HCT116 (cell line): Measurements from ENCODE around the gene IMPACT. TPM values are rescaled to one million over a fixed set of nuclear protein-coding genes. Genes with fewer than 3 reads are reported as not detected.

Experiments
- ATAC-seq: fragments of 200-7000 bp; cut with Tn5 transposase; 2 replicates; pipeline ENCODE4 v1.9.1; 2020; ENCODE audit warnings: mild to moderate bottlenecking, moderate library complexity
- BruUV-seq: library from RNA; stranded (reverse); fragments of 400-500 nt; replicated peaks from 2 replicates; lab custom pipeline; 2021; lab: Mats Ljungman, UMichigan
- CTCF ChIA-PET: fragments of 300-600 bp; sonication (Branson Sonifier 250); formaldehyde crosslinking; loops from one replicate; lab custom pipeline; 2021; ENCODE audit warnings: antibody characterized with exemption; lab: Charles Lee
- POLR2A ChIA-PET: fragments of 300-600, 350-600 bp; sonication (Branson Sonifier 250); formaldehyde crosslinking; loops from one replicate; lab custom pipeline; 2021; ENCODE audit warnings: antibody characterized with exemption; lab: Charles Lee
- RAD21 ChIA-PET, 2 experiments: fragments of 300-600 bp; sonication (Branson Sonifier 250); formaldehyde crosslinking; loops; one replicate each; lab custom pipeline; 2023; ENCODE audit warnings: low total read pairs in 2 of 2; ENCODE audit not compliant: uncharacterized antibody in 2 of 2, unreplicated experiment in 2 of 2, low non-redundant PET in 1 of 2; lab: Charles Lee
- DNase-seq: peaks from one replicate; pipeline ENCODE4 v3.0.0-alpha.2; 2010; ENCODE audit warnings: low read depth, low spot score
- H2AFZ ChIP-seq: fragments of 200-600 bp; shearing (Covaris generic), sonication (generic); 2 replicates; pipeline ENCODE4 v1.6.1; 2017; ENCODE audit warnings: low read depth, mixed run types, mixed read lengths, antibody characterized with exemption, low read length; ENCODE audit not compliant: poor library complexity, severe bottlenecking
- H3K27ac ChIP-seq: 2 replicates; pipeline ENCODE4 v1.5.1; 2012; ENCODE audit warnings: low read depth, low read length
- H3K27me3 ChIP-seq: fragments of 200-600 bp; sonication (generic); 2 replicates; pipeline ENCODE4 v1.6.1; 2016; ENCODE audit warnings: mixed run types, low read length, mixed read lengths; ENCODE audit not compliant: insufficient read depth
- H3K36me3 ChIP-seq, 2 experiments: fragments of 200-500 bp in 1 of 2; fragments of 200-600 bp in 1 of 2; sonication (Bioruptor generic) in 1 of 2; sonication (generic) in 1 of 2; 2 replicates each; pipeline versions ENCODE4 v1.5.1 to v1.6.1; 2014 to 2016; ENCODE audit warnings: low read length in 2 of 2, inconsistent platforms in 1 of 2, mixed read lengths in 1 of 2, mixed run types in 1 of 2; ENCODE audit not compliant: insufficient read depth in 2 of 2, control insufficient read depth in 1 of 2
- H3K4me1 ChIP-seq, 2 experiments: fragments of 200-600 bp in 1 of 2; sonication (generic) in 1 of 2; 2 replicates each; pipeline versions ENCODE4 v1.5.1 to v1.6.1; 2012 to 2017; ENCODE audit warnings: low read length in 2 of 2, inconsistent platforms in 1 of 2, mild to moderate bottlenecking in 1 of 2, mixed read lengths in 1 of 2, mixed run types in 1 of 2, moderate library complexity in 1 of 2; ENCODE audit not compliant: insufficient read depth in 2 of 2, control insufficient read depth in 1 of 2
- H3K4me2 ChIP-seq: fragments of 200-600 bp; sonication (generic); 2 replicates; pipeline ENCODE4 v1.6.1; 2017; ENCODE audit warnings: mixed run types, low read length, mixed read lengths
- H3K4me3 ChIP-seq, 2 experiments: fragments of 200-600 bp in 1 of 2; sonication (generic) in 1 of 2; replicated peaks in 1 of 2; 2 replicates each; pipeline ENCODE4 v1.5.1; 2011 to 2016; ENCODE audit warnings: low read length in 2 of 2, control low read depth in 1 of 2, low read depth in 1 of 2, mild to moderate bottlenecking in 1 of 2, mixed read lengths in 1 of 2, mixed run types in 1 of 2
- H3K79me2 ChIP-seq: fragments of 200-600 bp; sonication (generic); 2 replicates; pipeline ENCODE4 v1.6.1; 2017; ENCODE audit warnings: mild to moderate bottlenecking, mixed run types, low read length, moderate library complexity, mixed read lengths; ENCODE audit not compliant: insufficient read depth
- H3K9ac ChIP-seq: fragments of 200-600 bp; sonication (generic); 2 replicates; pipeline ENCODE4 v1.6.1; 2016; ENCODE audit warnings: low read length, mixed read lengths
- H3K9me2 ChIP-seq: fragments of 200-600 bp; sonication (generic), shearing (Covaris generic); 2 replicates; pipeline ENCODE4 v1.6.1; 2017; ENCODE audit warnings: mixed run types, mild to moderate bottlenecking, moderate library complexity; ENCODE audit not compliant: insufficient read depth
- H3K9me3 ChIP-seq, 2 experiments: fragments of 200-500 bp in 1 of 2; fragments of 200-600 bp in 1 of 2; sonication (Bioruptor generic) in 1 of 2; sonication (generic) in 1 of 2; 2 replicates each; pipeline ENCODE4 v1.6.1; 2014 to 2017; ENCODE audit warnings: low read length in 2 of 2, mixed read lengths in 2 of 2, inconsistent platforms in 1 of 2, low read depth in 1 of 2, mild to moderate bottlenecking in 1 of 2, mixed run types in 1 of 2, moderate library complexity in 1 of 2; ENCODE audit not compliant: control insufficient read depth in 1 of 2, insufficient read depth in 1 of 2
- H4K20me1 ChIP-seq: fragments of 200-600 bp; sonication (generic), shearing (Covaris generic); 2 replicates; pipeline ENCODE4 v1.6.1; 2017; ENCODE audit warnings: mixed run types, mild to moderate bottlenecking, moderate library complexity; ENCODE audit not compliant: insufficient read depth
- CBX3 ChIP-seq: IDR thresholded peaks from 2 replicates; pipeline ENCODE4 v1.6.1; 2012; ENCODE audit warnings: low read depth
- EZH2phosphoT487 ChIP-seq: fragments of 200-600 bp; IDR thresholded peaks from 2 replicates; pipeline ENCODE4 v1.6.1; 2018; ENCODE audit warnings: antibody characterized with exemption, borderline replicate concordance
- JUND ChIP-seq: IDR thresholded peaks from 2 replicates; pipeline ENCODE4 v1.6.1; 2012
- POLR2A ChIP-seq: IDR thresholded peaks from 2 replicates; pipeline ENCODE4 v1.7.0; 2011; ENCODE audit warnings: borderline replicate concordance; ENCODE audit not compliant: insufficient read depth, insufficient read length; ENCODE audit errors: extremely low read depth
- POLR2AphosphoS5 ChIP-seq: IDR thresholded peaks from 2 replicates; pipeline ENCODE4 v1.6.1; 2011; ENCODE audit warnings: mild to moderate bottlenecking, low read depth, low read length, moderate library complexity
- RAD21 ChIP-seq: IDR thresholded peaks from 2 replicates; pipeline ENCODE4 v1.6.1; 2012; ENCODE audit warnings: low read depth, mild to moderate bottlenecking
- TCF7L2 ChIP-seq: IDR thresholded peaks from 2 replicates; pipeline ENCODE4 v1.7.0; 2011; ENCODE audit warnings: borderline replicate concordance, inconsistent platforms; ENCODE audit not compliant: insufficient read depth, insufficient read length; ENCODE audit errors: extremely low read depth
- intact Hi-C: fragments of 100-400 bp; cut with micrococcal nuclease; formaldehyde crosslinking; loops from 2 replicates; pipeline ENCODE4 v1.10.0; 2022
- total RNA-seq: library from RNA; stranded (reverse); gene quantifications from one replicate; pipeline ENCODE4 v1.2.1, GENCODE V29; 2021; ENCODE audit not compliant: unreplicated experiment
- TF ChIP-seq, protein P1 (sequence below), 3 experiments: fragments of 200-600 bp in 1 of 3; sonication (generic) in 1 of 3; IDR thresholded peaks in 2 of 3; conservative IDR thresholded peaks in 1 of 3; 2 replicates each; pipeline ENCODE4 v1.5.1; 2012 to 2017; ENCODE audit warnings: low read depth in 2 of 3, low read length in 2 of 3, antibody characterized with exemption in 1 of 3, borderline replicate concordance in 1 of 3, control low read depth in 1 of 3, mild to moderate bottlenecking in 1 of 3, mixed read lengths in 1 of 3, mixed run types in 1 of 3, moderate library complexity in 1 of 3; ENCODE audit not compliant: insufficient read depth in 1 of 3
- TF ChIP-seq, protein P2 (sequence below): IDR thresholded peaks from 2 replicates; pipeline ENCODE4 v1.6.1; 2012

Gene IMPACT
- total RNA-seq, 1 experiment from 2014 or later = 46.4 TPM

DNA sequence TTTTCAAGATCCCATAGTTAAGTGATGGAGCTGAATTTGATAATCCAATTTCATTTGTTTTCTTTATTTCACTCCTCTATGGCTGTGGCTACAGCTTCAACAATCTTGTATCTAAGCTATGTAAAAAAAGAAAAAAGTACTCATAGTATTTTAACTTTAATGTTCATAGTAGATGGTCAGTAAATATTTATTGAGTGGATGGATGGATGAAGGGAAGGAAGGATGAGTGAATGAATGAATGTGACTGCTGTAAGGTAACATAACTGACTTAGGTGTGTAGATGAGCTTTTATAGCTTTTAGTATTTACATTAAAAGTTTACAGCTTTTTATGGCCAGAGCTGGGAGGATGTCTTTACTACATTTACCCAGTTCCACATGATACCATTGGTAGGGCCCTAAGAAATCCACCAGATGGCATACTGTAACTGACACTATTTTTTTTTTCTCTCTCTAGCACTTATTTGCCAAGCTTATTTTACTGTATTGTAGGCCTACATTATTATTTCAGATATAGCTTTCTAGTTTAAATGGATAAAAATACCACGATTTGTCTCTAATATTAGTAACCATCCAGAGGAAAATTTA, 20.6 kb downstream of the IMPACT start:
- ATAC-seq (peak; percentile 52; the same call in 1 of the 2 replicates), DNase-seq (no peak)
- Histone ChIP-seq H3K4me1 (no peaks in the 10 kb centered on the region), H3K4me2 (no peak overlapping the region), H3K9me2 (no peaks in the 10 kb centered on the region), H3K27me3 (no peaks in the 10 kb centered on the region), H2AFZ (no peak overlapping the region), H3K36me3 (peaks cover 40 to 66% of the 10 kb centered on the region in 2 experiments), H3K27ac (no peak overlapping the region), H4K20me1 (no peaks in the 10 kb centered on the region), H3K4me3 (no peak overlapping the region), H3K79me2 (no peaks in the 10 kb centered on the region), H3K9me3 (no peaks in the 10 kb centered on the region), H3K9ac (no peak overlapping the region)
- no TSS peak for BruUV-seq
- POLR2A ChIA-PET = interaction anchor here (1.4 kb wide), 1 partner anchor 12 kb away, joined by 4 read pairs; no protein-coding TSS in a partner anchor
- CTCF ChIA-PET = interaction anchor here (0.8 to 2.3 kb wide), 8 partner anchors 13 to 280 kb away, joined by 3 to 21 read pairs (median 6); partner anchors contain the start of gene HRH4
- intact Hi-C loops = no loop called here
- no peak for TF ChIP-seq EZH2phosphoT487
- no peak for TF ChIP-seq POLR2AphosphoS5
- TF ChIP-seq, protein P1, sequence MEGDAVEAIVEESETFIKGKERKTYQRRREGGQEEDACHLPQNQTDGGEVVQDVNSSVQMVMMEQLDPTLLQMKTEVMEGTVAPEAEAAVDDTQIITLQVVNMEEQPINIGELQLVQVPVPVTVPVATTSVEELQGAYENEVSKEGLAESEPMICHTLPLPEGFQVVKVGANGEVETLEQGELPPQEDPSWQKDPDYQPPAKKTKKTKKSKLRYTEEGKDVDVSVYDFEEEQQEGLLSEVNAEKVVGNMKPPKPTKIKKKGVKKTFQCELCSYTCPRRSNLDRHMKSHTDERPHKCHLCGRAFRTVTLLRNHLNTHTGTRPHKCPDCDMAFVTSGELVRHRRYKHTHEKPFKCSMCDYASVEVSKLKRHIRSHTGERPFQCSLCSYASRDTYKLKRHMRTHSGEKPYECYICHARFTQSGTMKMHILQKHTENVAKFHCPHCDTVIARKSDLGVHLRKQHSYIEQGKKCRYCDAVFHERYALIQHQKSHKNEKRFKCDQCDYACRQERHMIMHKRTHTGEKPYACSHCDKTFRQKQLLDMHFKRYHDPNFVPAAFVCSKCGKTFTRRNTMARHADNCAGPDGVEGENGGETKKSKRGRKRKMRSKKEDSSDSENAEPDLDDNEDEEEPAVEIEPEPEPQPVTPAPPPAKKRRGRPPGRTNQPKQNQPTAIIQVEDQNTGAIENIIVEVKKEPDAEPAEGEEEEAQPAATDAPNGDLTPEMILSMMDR (IDR thresholded peaks at IDR 0.05 in 2 of 3, conservative IDR thresholded peaks at IDR 0.05 in 1 of 3; ENCODE audit: borderline replicate concordance in 1 of 3, insufficient read depth in 1 of 3, low read depth in 2 of 3, low read length in 2 of 3) = peak in 2 of 3 experiments; percentile 16 to 33; a peak in 3 of 6 replicates
- TF ChIP-seq POLR2A = no peak
- TF ChIP-seq TCF7L2 = no peak
- no peak for TF ChIP-seq JUND
- TF ChIP-seq, protein P2, sequence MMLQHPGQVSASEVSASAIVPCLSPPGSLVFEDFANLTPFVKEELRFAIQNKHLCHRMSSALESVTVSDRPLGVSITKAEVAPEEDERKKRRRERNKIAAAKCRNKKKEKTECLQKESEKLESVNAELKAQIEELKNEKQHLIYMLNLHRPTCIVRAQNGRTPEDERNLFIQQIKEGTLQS = no peak
- TF ChIP-seq RAD21 = no peak
- no peak for TF ChIP-seq CBX3
- RAD21 ChIA-PET = interaction anchor here in 1 of 2 experiments (0.7 kb wide), 1 partner anchor 42 kb away, joined by 3 read pairs; no protein-coding TSS in a partner anchor
